ENCODE data around the gene IL12RB2.

DNA sequence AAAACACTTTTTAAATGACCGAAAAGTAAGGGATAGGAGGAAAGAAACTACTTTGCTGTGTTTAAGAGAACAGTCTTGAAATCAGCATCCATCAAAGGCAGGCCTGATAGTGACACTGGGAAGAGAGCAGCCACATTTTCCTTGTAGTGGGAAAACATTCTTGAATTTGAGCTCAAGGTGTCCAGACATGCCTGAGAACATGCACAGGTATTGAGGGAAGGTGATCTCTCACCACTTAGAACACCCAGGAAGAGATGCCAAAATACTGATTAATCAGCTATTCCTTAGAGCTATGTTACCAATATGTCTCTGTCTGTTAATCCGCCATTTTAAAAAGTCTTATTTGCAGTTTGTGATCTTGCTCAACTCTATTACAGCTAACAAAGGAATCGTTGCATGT lies 25.9 kb downstream of the IL12RB2 start:
- TF ChIP-seq, protein P1, sequence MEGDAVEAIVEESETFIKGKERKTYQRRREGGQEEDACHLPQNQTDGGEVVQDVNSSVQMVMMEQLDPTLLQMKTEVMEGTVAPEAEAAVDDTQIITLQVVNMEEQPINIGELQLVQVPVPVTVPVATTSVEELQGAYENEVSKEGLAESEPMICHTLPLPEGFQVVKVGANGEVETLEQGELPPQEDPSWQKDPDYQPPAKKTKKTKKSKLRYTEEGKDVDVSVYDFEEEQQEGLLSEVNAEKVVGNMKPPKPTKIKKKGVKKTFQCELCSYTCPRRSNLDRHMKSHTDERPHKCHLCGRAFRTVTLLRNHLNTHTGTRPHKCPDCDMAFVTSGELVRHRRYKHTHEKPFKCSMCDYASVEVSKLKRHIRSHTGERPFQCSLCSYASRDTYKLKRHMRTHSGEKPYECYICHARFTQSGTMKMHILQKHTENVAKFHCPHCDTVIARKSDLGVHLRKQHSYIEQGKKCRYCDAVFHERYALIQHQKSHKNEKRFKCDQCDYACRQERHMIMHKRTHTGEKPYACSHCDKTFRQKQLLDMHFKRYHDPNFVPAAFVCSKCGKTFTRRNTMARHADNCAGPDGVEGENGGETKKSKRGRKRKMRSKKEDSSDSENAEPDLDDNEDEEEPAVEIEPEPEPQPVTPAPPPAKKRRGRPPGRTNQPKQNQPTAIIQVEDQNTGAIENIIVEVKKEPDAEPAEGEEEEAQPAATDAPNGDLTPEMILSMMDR (IDR thresholded peaks at IDR 0.05): no peak
- TF ChIP-seq ZFX (IDR thresholded peaks at IDR 0.05; ENCODE audit: borderline replicate concordance): no peak
